ENCODE measurements around the gene TSPEAR.

GRCh38 chr21:44454058-44454457 is 257.3 kb downstream of the TSPEAR start:
- TF ChIP-seq CTCF (IDR thresholded peaks at IDR 0.05) = no peak
- no peak for TF ChIP-seq POLR2A (IDR thresholded peaks at IDR 0.05)
